B cell (primary cell): Measurements from ENCODE around the gene PDLIM7. TPM values are rescaled to one million over a fixed set of nuclear protein-coding genes. Genes with fewer than 3 reads are reported as not detected.
A peak's percentile ranks its signal among the peaks of the same experiment; 100 is the strongest.

Experiments used
- ATAC-seq: fragments of 200-7000 bp; cut with Tn5 transposase; one replicate; pipeline ENCODE4 v1.10.0; 2021; ENCODE audit warnings: low read depth, mild to moderate bottlenecking, moderate number of reproducible peaks, moderate library complexity
- CTCF ChIA-PET: fragments of 350-600 bp; sonication (Branson Sonifier 250); formaldehyde crosslinking; loops from one replicate; lab custom pipeline; 2021; ENCODE audit warnings: antibody characterized with exemption, inconsistent platforms; lab: Charles Lee
- POLR2A ChIA-PET: fragments of 350-600 bp; sonication (Branson Sonifier 250); formaldehyde crosslinking; loops from one replicate; lab custom pipeline; 2021; ENCODE audit warnings: antibody characterized with exemption; lab: Charles Lee
- DNase-seq: peaks from one replicate; pipeline ENCODE4 v3.0.0; 2013
- H2AFZ ChIP-seq: 2 replicates; pipeline ENCODE4 v1.6.1; 2012; ENCODE audit warnings: mild to moderate bottlenecking, low read depth, low read length; ENCODE audit not compliant: insufficient read depth, poor library complexity, severe bottlenecking
- H3K27ac ChIP-seq, 2 donors: 1 replicate in 1 of 2; 2 replicates in 1 of 2; pipeline ENCODE4 v1.5.1; 2012 to 2013; ENCODE audit warnings: low read length in 2 of 2, mild to moderate bottlenecking in 2 of 2, moderate library complexity in 1 of 2
- H3K27me3 ChIP-seq, 4 experiments: fragments of 200-600 bp in 1 of 4; sonication (generic) in 1 of 4; replicated peaks in 1 of 4; 1 replicate in 2 of 4; 2 replicates in 2 of 4; pipeline versions ENCODE4 v1.6.1 to v1.7.0; 2013 to 2016; ENCODE audit warnings: low read length in 3 of 4, mild to moderate bottlenecking in 2 of 4, mixed read lengths in 1 of 4, moderate library complexity in 1 of 4; ENCODE audit not compliant: insufficient read depth in 4 of 4, control insufficient read depth in 3 of 4; ENCODE audit errors: control extremely low read depth in 1 of 4
- H3K36me3 ChIP-seq, 2 experiments: replicated peaks in 1 of 2; 1 replicate in 1 of 2; 2 replicates in 1 of 2; pipeline versions ENCODE4 v1.6.1 to v1.7.1; 2013; ENCODE audit warnings: low read length in 1 of 2; ENCODE audit not compliant: insufficient read depth in 2 of 2, control insufficient read depth in 1 of 2; ENCODE audit errors: control extremely low read depth in 1 of 2, extremely low read depth in 1 of 2
- H3K4me1 ChIP-seq, 2 donors: fragments of 200-600 bp in 1 of 2; sonication (generic) in 1 of 2; 1 replicate in 1 of 2; 2 replicates in 1 of 2; pipeline versions ENCODE4 v1.5.1 to v1.6.1; 2013 to 2017; ENCODE audit warnings: low read length in 2 of 2; ENCODE audit not compliant: control insufficient read depth in 2 of 2, insufficient read depth in 2 of 2
- H3K4me2 ChIP-seq: replicated peaks from 2 replicates; pipeline ENCODE3; 2012; ENCODE audit warnings: mild to moderate bottlenecking, low read depth, low read length; ENCODE audit not compliant: poor library complexity, severe bottlenecking
- H3K4me3 ChIP-seq, 5 experiments: fragments of 200-600 bp in 1 of 5; sonication (generic) in 1 of 5; 1 replicate in 3 of 5; 2 replicates in 2 of 5; pipeline versions ENCODE4 v1.5.1 to v1.7.0; 2011 to 2016; ENCODE audit warnings: low read length in 4 of 5, mild to moderate bottlenecking in 4 of 5, low read depth in 2 of 5, control low read depth in 1 of 5, moderate library complexity in 1 of 5; ENCODE audit not compliant: insufficient read depth in 1 of 5; ENCODE audit errors: control extremely low read depth in 1 of 5, extremely low read depth in 1 of 5
- H3K79me2 ChIP-seq: fragments of 200-600 bp; sonication (generic); one replicate; pipeline ENCODE4 v1.6.0; 2016; ENCODE audit warnings: low read length; ENCODE audit not compliant: control insufficient read depth, insufficient read depth
- H3K9ac ChIP-seq: fragments of 200-600 bp; sonication (generic); 2 replicates; pipeline ENCODE4 v1.6.1; 2017; ENCODE audit warnings: mild to moderate bottlenecking, low read length, moderate library complexity
- H3K9me3 ChIP-seq, 3 donors: one replicate each; pipeline versions ENCODE4 v1.6.1 to v1.7.1; 2013; ENCODE audit warnings: low read length in 2 of 3; ENCODE audit not compliant: control insufficient read depth in 2 of 3, insufficient read depth in 1 of 3; ENCODE audit errors: control extremely low read depth in 1 of 3
- H4K20me1 ChIP-seq: 2 replicates; pipeline ENCODE4 v1.6.0; 2012; ENCODE audit warnings: mild to moderate bottlenecking, low read length; ENCODE audit not compliant: insufficient read depth, control insufficient read depth, poor library complexity, severe bottlenecking
- H3K27ac Mint-ChIP-seq: one replicate; pipeline ENCODE4 v1.8.0; 2021; ENCODE audit warnings: mixed read lengths
- H3K27me3 Mint-ChIP-seq: one replicate; pipeline ENCODE4 v1.8.0; 2021; ENCODE audit warnings: mixed read lengths
- H3K4me1 Mint-ChIP-seq: one replicate; pipeline ENCODE4 v1.8.0; 2021; ENCODE audit warnings: mixed read lengths
- H3K4me3 Mint-ChIP-seq: one replicate; pipeline ENCODE4 v1.8.0; 2021; ENCODE audit warnings: mixed read lengths
- H3K9me3 Mint-ChIP-seq: one replicate; pipeline ENCODE4 v1.8.0; 2022; ENCODE audit warnings: mixed read lengths; ENCODE audit not compliant: insufficient read depth
- CTCF ChIP-seq: fragments of 200-600 bp; IDR thresholded peaks from one replicate; pipeline ENCODE4 v1.8.0; 2022; ENCODE audit warnings: antibody characterized with exemption, mild to moderate bottlenecking
- EZH2 ChIP-seq: IDR thresholded peaks from 2 replicates; pipeline ENCODE4 v1.6.1; 2012; ENCODE audit warnings: borderline replicate concordance, low read depth, mild to moderate bottlenecking, moderate library complexity, low read length; ENCODE audit not compliant: insufficient read depth, poor library complexity, severe bottlenecking
- WGBS: methylation state at CpG from one replicate; pipeline ENCODE4 v1.1.5; 2013; ENCODE audit warnings: missing lambda C conversion rate; ENCODE audit not compliant: insufficient coverage; 5-methylcytosine and 5-hydroxymethylcytosine counted together
- intact Hi-C: fragments of 100-400 bp; cut with micrococcal nuclease; formaldehyde crosslinking; loops from one replicate; pipeline ENCODE4 v1.10.0; 2022
- polyA plus RNA-seq: library from polyadenylated mRNA; depleted of rRNA; stranded (reverse); fragments of >200 nt; gene quantifications from 2 replicates; pipeline ENCODE4 v1.2.3, GENCODE V29; 2012
- total RNA-seq, 2 donors: library from RNA; stranded (reverse); fragments of 120-200 nt in 1 of 2; gene quantifications; 1 replicate in 1 of 2; 2 replicates in 1 of 2; pipeline versions ENCODE4 v1.2.3 to v1.2.4, GENCODE V29; 2013 to 2022

The PDLIM7 gene
- total and polyA plus RNA-seq, 2 donors (not counting 1 experiment from before 2014, with no cell fraction given), result 23.9 to 25.8 TPM

- no peak for TF ChIP-seq EZH2
- no peak for TF ChIP-seq CTCF
- no peak overlapping the region for H3K9ac ChIP-seq
- no peaks in the 10 kb centered on the region for H3K9me3 ChIP-seq
- CTCF ChIA-PET, result interaction anchor here (0.7 to 21.3 kb wide), 5 partner anchors 11 to 51 kb away, joined by 3 to 628 read pairs (median 3); partner anchors contain the start of genes F12, GRK6 and PFN3
- H3K27ac ChIP-seq, result no peak overlapping the region
- H3K4me1 ChIP-seq, result peaks cover 10 to 15% of the 10 kb centered on the region in 2 donors
- ATAC-seq (peak; percentile 23), DNase-seq (peak; percentile 15)
- peaks cover 22% of the 10 kb centered on the region for H3K79me2 ChIP-seq
- Mint-ChIP-seq H3K9me3 (no peaks in the 10 kb centered on the region), H3K27ac (peak overlapping the region; percentile 47), H3K4me1 (peaks cover 28% of the 10 kb centered on the region), H3K4me3 (no peak overlapping the region), H3K27me3 (no peaks in the 10 kb centered on the region)
- no peak overlapping the region for H2AFZ ChIP-seq
- H3K36me3 ChIP-seq, result peaks cover 4 to 73% of the 10 kb centered on the region in 2 experiments
- no peaks in the 10 kb centered on the region for H3K27me3 ChIP-seq
- no peak overlapping the region for H3K4me2 ChIP-seq
- H4K20me1 ChIP-seq, result peaks cover 95% of the 10 kb centered on the region
- POLR2A ChIA-PET, result interaction anchor here (10.8 kb wide), 1 partner anchor 9 kb away, joined by 103 read pairs; no protein-coding TSS in a partner anchor
- no peak overlapping the region for H3K4me3 ChIP-seq
- intact Hi-C loops, result no loop called here
- 95% methylated on average over 24 of the region's 24 CpGs for WGBS
Measured at GRCh38 chr5:177440211-177440989, 57.0 kb downstream of the PDLIM7 start.
